Activated CD4-positive, alpha-beta T cell treated with anti-CD3 and anti-CD28 coated beads, Interleukin-2, Interleukin-4, amounts not matched to agents 100 ng/mL and 50 ng/mL, durations not matched to agents 16 hours and 8 hours (primary cell): ENCODE data around the gene TYW1.
"Not testable (repeated sequence)": the region's sequence is repeated elsewhere in the genome, so short reads cannot be mapped to it uniquely, and the experiment has no call there.

Experiments
- DNase-seq: peaks from one replicate; pipeline ENCODE4 v3.0.0-alpha.2; 2020; ENCODE audit warnings: low spot score

TYW1 gene

DNA sequence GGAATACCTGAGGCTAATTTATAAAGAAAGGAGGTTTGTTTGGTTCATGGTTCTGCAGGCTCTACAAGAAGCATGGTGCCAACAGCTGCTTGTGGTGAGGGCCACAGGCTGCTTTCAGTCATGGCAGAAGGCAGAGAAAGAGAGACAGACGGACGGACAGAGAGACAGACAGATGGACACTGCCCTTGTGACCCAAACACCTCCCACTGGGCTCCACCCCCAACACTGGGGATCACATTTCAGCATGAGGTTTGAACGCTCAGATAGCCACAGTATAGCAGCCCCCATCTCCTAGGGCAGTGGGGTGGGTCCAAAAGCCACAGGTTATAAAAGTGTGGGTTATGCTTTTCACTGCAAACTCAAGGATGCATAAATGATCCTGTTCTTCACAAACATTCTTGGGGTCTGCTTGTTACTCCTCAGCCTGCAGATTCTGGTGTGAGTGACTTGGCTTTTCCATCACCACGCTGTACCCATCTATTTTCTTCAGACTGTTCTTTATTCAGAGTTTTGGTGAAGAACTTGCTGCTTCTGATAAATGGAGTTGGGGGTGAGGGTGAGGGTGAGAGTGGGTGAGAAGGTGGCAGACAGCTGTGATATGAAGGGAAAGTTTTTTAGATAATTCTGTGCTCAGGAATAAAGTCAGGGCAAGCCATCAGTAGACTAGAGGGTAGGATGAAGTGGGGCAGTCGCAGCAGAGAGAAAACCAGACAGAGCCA is 194.5 kb downstream of the TYW1 start:
- not testable (repeated sequence) for DNase-seq

DNA sequence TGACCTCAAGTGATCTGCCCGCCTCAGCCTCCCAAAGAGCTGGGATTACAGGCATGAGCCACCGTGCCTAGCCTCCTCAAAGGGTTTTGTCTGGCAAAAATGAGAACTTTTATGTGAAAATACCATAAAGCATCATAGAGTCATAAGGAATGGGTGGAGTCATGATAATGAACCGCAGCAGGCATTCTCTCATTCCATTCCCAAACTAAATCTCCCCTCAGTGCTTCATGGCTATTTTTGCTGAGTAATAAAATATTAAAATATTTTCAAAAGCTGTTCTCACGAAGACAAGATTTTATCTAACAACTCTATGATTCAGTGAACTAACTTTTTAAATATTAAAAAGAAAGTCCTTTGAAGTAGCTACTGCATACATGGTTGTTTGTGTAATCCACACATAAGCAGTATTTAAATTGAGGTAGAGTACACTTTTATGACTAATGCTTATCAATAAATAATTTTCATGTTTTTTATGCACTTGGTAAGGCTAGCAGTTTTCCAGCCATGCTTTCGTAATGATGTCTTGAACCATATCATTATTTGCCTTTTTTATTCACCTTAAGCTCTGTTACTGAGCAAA is 195.6 kb downstream of the TYW1 start:
- DNase-seq: not testable (repeated sequence)

GRCh38 chr7:67192889-67193613 is 196.4 kb downstream of the TYW1 start:
- not testable (repeated sequence) for DNase-seq

GRCh38 chr7:67196176-67196575 is 199.5 kb downstream of the TYW1 start:
- DNase-seq: not testable (repeated sequence)

DNA sequence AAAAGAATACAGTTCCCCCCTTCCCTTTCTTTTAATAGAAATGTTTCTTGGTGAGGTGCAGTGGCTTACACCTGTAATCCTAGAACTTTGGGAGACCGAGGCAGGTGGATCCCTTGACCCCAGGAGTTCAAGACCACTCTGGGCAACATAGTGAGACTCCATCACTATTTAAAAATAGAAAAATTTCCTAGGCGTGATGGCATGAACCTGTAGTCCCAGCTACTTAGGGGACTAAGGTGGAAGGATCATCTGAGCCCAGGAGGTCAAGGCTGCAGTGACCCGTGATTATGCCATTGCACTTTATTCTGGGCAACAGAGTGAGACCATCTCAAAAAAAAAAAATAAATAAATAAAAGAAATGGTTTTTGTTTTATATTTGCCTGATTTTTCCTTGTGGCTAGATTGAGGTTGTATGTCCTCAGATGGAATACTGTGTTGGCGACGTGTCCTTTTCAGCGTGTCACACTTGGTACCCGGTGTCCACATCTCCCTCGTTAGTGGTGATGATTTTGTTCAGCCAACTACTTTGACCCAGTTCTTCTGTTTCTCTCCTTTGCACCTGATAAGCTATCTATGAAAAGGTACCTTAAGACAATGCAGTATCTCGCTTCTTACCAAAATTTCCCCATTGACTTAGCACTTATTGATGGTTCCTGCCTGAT is 202.4 kb downstream of the TYW1 start:
- not testable (repeated sequence) for DNase-seq

- not testable (repeated sequence) for DNase-seq
These were observed 209.1 kb downstream of the TYW1 start for GRCh38 chr7:67205772-67206171.

DNA sequence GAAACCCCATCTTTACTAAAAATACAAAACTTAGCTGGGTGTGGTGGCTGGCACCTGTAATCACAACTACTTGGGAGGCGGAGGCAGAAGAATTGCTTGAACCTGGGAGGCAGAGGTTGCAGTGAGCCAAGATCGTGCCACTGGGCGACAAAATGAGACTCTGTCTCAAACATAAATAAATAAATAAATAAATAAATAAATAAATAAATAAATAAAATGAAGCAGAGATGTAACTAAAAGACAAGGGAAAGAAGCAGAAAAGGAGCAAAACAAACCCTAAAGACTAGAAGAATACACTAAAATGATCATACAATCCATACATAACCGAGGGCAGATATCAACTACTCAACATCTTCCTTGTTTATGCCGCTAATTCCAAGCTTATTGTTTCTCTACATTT is 209.8 kb downstream of the TYW1 start:
- no peak for DNase-seq

- not testable (repeated sequence) for DNase-seq
These were observed 212.0 kb downstream of the TYW1 start for GRCh38 chr7:67208656-67209055.

GRCh38 chr7:67209256-67209655 is 212.6 kb downstream of the TYW1 start:
- no peak for DNase-seq

DNA sequence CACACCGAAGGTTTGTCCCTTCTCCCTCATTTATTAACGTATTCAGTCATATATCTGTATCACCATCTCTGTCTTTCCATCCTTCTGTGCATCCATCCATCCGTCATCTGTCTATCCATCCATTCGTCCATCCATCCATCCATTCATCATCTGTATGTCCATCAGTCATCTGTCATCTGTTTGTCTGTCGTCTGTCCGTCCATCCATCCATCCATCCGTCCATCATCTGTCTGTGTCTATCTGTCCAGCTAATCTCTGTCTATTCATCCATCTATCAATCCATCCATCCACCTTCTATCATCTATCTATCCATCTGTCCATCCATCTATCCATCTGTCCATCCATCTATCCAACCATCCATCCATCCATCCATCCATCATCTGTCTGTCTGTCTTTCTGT is 213.9 kb downstream of the TYW1 start:
- no peak for DNase-seq

DNA sequence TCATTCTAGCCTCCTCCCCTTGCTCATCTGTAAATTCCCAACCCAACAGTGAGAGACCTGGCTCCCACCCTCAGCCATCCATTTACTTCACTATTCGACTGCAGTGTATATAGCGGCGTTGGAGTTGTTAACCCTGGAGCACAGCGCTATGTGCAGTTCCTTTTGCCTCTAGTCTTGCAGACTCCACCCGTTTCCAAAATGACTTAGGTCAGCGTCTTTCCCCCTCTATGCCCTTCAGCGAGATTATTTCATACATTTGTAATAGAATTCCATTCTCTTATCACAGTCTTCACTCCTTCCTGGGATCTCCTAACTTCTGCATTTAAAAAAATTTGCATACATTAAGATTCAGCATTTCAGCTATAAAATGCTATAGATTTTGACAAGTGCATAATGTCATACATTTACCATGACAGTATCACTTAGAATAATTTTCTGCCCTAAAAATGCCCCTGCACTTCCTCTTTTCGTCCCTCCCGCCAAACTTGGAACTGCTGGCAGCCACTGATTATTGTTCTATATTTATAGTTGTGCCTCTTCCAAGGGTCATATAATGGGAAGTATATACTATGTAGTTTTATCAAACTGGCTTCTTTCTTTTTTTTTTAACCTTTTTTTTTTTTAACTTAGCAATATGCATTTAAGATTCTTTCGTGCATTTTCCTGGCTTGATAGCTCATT is 215.2 kb downstream of the TYW1 start:
- DNase-seq: not testable (repeated sequence)

- not testable (repeated sequence) for DNase-seq
These were observed 216.4 kb downstream of the TYW1 start for GRCh38 chr7:67213038-67213437.

DNA sequence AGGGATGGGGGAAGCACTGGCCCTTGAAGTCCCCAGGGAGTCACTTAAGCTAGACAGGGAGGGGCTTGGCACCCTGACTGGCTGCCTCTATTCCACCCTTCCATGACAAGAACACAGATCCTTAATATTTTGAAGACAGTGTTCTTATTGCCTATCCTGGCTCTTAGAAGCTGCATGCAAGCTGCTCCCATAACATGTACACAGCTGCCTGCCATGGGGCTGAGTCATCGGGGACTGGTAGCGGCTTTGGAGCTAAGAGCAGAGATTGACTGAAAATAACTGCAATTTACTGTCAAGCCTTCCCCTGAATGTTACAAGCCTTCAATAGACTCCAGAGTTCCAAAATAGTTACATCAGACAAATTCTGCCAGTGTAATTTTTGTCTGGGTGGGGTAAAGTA is 226.9 kb downstream of the TYW1 start:
- DNase-seq: not testable (repeated sequence)

DNA sequence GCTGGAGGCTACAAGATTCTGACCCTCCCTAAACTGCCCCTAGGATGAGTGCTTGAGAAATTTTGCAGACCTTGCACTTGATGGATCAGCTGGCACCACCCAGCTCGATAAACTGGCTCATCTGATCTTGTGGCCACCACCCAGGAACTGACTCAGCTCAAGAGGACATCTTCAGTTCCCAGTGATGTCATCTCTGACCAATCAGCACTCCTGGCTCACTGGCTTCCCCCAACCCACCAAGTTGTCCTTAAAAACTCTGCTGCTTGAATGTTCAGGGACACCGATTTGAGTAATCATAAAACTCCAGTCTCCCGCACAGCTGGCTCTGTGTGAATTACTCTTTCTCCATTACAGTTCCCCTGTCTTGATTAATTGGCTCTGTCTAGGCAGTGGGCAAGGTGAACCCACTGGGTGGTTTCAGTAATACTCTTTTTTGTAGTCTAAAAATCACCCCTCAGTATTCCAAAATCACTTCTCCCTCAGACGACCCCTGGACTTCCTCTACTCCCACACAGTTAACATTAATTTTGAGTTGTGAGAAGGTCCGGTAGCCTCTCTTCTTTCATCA is 229.8 kb downstream of the TYW1 start:
- peak; percentile 33 for DNase-seq

- DNase-seq: not testable (repeated sequence)
These were observed 230.3 kb downstream of the TYW1 start for GRCh38 chr7:67226967-67227366.

DNA sequence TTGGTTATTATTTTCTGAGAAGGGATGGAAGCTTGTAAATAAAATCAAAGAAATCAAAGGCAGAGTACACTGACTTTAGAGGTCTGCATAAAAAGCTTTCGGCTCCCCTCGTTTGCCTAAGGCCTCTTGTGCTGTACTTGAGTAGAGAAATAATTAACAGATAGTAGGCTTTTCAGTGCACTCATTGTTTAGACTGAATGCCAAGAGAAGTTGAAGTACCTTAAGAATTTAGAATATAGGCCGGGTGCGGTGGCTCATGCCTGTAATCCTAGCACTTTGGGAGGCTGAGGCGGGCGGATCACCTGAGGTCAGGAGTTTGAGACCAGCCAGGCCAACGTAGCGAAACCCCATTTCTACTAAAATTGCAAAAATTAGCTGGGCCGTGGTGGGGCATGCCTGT is 232.4 kb downstream of the TYW1 start:
- DNase-seq: not testable (repeated sequence)

DNA sequence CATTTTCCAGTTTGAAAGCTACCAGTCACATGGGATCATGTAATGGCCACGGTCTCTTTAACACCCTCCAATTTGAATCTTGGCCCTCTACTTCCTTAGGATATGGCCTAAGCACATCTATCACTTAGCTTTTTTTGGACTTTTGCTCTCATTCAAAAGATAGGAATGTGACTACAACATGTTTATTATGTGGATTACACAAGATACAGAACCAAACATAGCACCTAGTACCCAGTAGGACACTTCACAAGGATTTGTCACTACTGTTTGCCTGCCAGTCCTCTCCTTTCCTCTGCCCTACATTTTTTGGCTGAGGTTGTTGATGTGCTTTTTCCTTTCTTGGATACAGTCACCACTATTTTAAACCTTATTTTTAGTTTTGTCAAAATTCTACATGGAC is 233.4 kb downstream of the TYW1 start:
- not testable (repeated sequence) for DNase-seq

DNA sequence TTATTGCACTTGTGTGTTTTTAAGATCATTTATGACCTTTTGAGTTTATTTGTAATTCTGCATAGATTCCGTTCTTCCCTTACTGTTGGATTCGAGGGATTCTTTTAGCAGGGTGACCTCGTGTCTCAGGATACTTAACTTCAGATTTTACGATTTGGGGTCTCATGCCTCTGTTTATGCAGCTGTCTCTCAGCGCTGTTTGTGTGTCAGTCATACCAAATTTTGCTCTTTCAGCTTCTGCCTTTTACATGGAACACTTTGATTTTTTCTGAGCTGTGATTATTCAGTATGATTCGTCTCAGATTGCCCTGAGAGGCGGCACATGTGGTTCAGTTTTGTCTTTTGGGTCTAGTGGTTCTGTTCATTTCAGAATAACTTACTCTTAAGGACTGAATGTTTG is 236.9 kb downstream of the TYW1 start:
- DNase-seq: not testable (repeated sequence)

GRCh38 chr7:67236216-67236615 is 239.6 kb downstream of the TYW1 start:
- DNase-seq: not testable (repeated sequence)

DNA sequence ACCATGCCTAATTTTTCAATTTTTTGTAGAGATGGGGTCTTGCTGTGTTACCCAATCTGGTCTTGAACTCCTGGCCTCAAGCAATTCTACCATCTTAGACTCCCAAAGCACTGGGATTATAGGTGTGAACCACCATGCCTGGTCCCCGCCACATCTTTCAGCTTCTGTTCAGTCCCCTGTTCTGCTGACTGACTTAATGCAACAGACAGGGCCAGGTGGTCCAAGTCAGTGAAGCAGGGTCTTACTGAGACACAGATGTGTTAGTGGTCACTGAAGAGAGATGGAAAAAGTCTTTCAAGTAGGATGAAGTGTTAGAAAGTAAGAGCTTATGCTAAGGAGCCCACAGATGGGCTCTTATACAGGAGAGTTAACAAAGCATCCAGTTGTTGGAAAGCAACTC is 246.2 kb downstream of the TYW1 start:
- not testable (repeated sequence) for DNase-seq

DNA sequence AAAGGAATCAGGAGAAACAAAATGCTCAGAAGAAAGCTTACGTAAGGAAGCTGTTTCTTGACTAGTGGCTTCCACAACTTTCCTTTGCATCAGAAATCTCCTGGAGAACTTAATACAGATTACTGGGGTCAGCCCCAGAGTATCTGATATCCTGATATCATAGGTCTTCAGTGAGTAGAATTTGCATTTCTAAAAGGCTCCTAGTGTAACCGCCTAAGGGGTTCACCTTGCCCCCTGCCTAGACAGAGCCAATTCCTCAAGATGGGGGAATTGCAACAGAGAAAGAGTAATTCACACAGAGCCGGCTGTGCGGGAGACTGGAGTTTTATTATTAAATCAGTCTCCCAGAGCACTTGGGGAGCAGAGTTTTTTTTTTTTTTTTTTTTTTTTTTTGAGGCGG is 251.7 kb downstream of the TYW1 start:
- not testable (repeated sequence) for DNase-seq
